GM13977 (cell line): ENCODE data around the gene KIAA1755.

Source experiments
- DNase-seq: peaks from one replicate; pipeline ENCODE4 v3.0.0; 2012; ENCODE audit warnings: low spot score
- in situ Hi-C: fragments of 300-500 bp; cut with MboI; formaldehyde crosslinking; loops from one replicate; pipeline ENCODE4 v1.12.0; 2022; ENCODE audit warnings: low sequenced_read_pairs, low pct_unique_long_range_greater_than_20kb, mixed read lengths, inconsistent platforms; ENCODE audit not compliant: unreplicated experiment
- TF ChIP-seq, protein P1 (sequence below): IDR thresholded peaks from 2 replicates; pipeline ENCODE4 v1.5.1; 2012; ENCODE audit warnings: mild to moderate bottlenecking, control low read depth; ENCODE audit not compliant: insufficient read depth; ENCODE audit errors: extremely low read depth, missing control alignments

The KIAA1755 gene

DNA sequence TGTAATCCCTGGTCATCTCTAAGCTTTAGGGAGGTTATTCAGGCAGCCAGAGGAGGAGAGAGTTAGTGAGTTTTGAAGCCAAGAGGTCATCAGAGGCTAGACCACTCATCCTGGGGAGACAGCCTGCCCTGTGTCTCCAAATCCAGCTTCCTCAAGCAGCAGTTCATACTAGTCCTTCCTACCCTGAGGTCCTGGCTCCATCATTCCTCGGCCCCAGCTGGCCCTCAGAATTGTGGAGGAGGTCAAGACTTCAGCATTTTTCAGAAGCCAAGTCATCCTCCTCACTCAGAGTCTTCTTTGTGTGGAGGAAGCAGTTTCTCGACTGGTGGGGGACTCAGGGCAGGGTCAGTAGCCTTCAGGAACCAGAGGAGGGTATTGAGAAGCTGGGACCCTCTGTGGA lies 12.4 kb upstream of the KIAA1755 start:
- in situ Hi-C loops, result no loop called here
- DNase-seq, result no peak
- TF ChIP-seq, protein P1, sequence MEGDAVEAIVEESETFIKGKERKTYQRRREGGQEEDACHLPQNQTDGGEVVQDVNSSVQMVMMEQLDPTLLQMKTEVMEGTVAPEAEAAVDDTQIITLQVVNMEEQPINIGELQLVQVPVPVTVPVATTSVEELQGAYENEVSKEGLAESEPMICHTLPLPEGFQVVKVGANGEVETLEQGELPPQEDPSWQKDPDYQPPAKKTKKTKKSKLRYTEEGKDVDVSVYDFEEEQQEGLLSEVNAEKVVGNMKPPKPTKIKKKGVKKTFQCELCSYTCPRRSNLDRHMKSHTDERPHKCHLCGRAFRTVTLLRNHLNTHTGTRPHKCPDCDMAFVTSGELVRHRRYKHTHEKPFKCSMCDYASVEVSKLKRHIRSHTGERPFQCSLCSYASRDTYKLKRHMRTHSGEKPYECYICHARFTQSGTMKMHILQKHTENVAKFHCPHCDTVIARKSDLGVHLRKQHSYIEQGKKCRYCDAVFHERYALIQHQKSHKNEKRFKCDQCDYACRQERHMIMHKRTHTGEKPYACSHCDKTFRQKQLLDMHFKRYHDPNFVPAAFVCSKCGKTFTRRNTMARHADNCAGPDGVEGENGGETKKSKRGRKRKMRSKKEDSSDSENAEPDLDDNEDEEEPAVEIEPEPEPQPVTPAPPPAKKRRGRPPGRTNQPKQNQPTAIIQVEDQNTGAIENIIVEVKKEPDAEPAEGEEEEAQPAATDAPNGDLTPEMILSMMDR, result no peak

DNA sequence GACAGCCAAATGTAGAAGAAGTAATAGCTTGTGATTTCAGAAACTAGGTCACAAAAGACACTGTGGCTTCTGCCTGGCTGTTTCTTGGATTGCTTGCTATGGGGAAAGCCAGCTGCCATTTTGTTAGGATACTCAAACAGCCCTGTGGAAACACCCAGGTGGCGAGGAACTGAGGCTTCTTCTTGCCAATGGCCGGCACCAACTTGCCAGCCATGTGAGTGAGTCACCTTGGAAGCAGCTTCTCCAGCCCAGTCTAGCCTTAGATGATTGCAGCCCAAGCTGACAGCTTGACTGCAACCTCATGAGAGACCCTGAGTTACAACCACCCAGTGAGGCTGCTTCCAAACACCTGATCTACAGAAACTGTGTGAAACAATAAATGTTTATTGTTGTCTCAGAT lies 11.9 kb upstream of the KIAA1755 start:
- DNase-seq, result no peak
- in situ Hi-C loops, result no loop called here
- TF ChIP-seq, protein P1, result no peak

DNA sequence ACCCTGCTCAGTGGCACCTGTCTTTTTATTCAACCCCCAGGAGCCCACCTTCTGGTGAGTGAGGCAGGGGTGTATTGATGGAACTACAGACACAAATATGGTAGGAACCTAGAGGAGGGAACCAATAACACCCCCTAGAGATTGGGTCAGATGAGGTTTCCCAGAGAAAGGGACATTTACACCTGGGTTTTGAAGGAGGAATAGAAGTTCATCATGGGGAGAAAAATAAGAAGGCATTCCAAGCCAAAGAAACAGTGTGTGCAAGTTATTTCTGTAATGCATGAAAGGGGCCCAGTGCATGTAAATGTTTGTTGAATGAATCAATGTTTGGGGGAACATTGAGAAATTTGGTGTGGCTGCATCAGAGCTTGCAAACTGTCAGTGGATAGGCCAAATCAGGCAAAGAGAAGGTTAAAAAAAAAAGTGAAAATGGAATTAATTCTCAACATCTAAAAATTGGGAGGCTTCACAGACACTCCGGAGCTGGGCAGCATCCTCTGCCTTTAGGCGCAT lies 11.1 kb upstream of the KIAA1755 start:
- in situ Hi-C loops, result no loop called here
- DNase-seq, result no peak

DNA sequence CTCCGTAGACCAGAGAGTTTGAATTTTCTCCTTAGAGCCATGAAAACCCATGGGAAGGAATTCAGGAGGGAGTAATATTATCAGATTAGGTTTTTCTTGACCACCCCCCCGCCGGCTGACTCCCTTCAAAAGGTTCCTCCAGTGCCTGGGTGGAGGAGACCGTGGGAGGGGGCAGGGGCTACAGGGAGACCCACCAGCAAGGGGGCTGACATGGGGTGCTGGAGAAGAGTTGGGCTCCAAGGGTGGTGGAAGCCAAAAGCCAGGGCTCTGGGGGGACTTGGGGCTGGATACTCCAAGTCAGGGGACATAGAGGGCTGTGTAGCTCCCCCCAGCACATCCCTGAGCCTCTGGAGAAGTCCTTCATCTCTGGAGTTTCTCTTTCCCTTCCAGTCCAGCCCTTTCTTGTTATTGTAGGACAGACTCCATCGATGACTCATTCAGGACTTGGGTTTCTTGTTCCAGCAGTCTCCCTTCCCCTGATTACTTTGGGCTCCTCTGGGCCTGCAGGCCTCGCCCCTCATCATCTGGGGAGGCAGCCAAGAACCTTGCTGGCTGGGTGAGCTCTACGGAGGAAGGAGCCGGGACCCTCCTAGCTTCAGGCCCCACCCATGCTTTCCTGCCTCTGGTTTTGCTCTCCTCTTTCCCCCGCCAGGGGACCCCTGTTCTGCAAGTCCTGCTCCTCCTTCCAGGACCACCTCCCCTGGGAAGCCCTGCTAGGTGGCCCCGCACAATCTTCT lies 10.5 kb upstream of the KIAA1755 start:
- TF ChIP-seq, protein P1, result no peak
- in situ Hi-C loops, result no loop called here
- DNase-seq, result no peak

More for the DNA sequence above, 11.1 kb upstream of the KIAA1755 start:
- TF ChIP-seq, protein P1, result no peak

DNA sequence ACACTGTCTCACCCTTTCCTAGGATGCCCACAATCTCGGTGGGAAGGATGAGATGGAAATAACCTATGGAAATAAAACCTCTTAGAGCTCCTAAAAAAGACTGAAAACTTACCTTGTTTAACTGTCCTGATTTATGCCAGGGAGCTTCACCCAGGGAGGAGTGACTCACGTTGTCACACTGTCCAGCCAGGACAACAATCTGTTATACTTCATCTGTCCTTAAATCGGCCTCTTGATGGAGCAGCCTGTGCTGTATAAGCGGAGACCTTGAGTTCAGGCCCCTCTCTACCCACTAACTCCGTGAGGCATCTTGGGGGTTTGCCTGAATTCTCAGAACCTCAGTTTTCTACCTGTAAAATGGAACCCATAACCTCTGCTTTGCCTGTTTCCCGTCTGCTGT lies 9.2 kb upstream of the KIAA1755 start:
- no peak for DNase-seq
- TF ChIP-seq, protein P1, result no peak
- in situ Hi-C loops, result no loop called here

DNA sequence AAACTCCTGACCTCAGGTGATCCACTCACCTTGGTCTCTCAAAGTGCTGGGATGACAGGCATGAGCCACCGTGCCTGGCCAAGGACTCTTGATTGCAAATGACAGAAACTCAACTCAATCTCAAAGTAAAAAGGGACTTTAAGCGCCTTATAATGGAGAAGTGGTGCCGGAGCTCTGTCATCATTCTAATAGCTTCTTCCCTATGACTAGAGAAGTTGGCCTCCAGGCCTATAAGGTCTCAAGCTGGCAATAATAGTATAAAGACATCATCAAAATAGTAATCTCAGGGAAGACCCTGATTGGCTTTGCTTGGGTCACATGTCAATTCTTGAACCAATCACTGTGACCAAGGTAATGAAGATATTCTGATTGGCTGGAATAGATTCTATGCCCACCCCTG lies 8.5 kb upstream of the KIAA1755 start:
- DNase-seq, result no peak
- TF ChIP-seq, protein P1, result no peak
- in situ Hi-C loops, result no loop called here
